ENCODE measurements around the gene RABGAP1L.

- no peak for TF ChIP-seq CTCF (optimal IDR thresholded peaks at IDR 0.05 in 1 of 3, IDR thresholded peaks at IDR 0.05 in 1 of 3, conservative IDR thresholded peaks at IDR 0.05 in 1 of 3; ENCODE audit: extremely low read depth in 1 of 3, insufficient read depth in 2 of 3, low read length in 3 of 3)
- TF ChIP-seq EZH2 (IDR thresholded peaks at IDR 0.05; ENCODE audit: low read length): no peak
These were observed 843.7 kb downstream of the RABGAP1L start for GRCh38 chr1:175002910-175003517.

All from keratinocyte (primary cell).